Central memory CD4-positive, alpha-beta T cell (primary cell): ENCODE measurements around the gene CTIF.
"Not testable (repeated sequence)": the region's sequence is repeated elsewhere in the genome, so short reads cannot be mapped to it uniquely, and the experiment has no call there.

Experiments
- DNase-seq: peaks from one replicate; pipeline ENCODE4 v3.0.0; 2022
- total RNA-seq, 3 experiments: gene quantifications; one replicate each; lab custom pipeline; 2026; lab: John Stamatoyannopoulos, UW

The CTIF gene
- total RNA-seq = 1.9 to 8.6 (median 6.0) reads per million in 3 experiments

DNA sequence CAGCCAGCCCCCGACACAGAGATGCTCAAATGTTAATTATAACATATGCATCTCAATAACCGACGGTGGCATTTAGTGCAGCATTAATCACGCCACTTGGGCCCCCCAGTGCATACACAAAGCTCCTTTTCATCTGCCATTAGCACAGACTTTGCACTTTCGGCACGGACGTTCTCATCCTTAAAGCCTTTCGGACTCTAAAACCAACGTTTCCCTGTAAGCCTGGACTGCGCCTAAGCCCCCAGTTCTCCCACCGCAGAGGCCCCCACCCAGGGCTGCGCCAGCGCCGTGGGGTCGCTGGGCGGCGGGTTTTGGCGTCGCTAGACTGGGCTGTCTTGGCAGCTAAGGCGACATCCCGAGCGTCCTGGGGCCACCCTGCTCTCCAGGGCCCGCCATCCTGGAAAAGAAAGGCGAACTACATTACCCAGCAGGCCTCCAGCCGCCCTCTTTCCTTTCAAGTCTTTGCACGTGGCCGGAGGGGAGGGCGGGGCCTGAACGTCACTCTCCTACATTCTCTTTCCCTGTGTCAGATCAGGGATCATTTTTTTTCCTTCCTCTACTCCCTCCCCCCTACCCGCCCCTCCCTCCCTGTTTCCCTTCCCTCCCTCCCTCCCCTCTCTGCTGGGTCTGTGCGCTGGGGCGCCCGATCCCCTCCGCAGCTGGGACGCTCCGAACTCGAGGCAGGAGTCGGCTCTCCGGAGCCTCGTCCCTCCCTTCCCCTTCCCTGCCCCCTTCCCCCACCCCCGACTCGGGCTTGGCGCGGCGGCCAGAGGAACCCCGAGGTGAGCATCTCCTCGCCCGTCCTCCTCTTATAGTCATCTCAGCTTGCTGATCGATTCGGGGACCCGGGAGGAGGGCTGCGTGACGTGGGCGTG is at the start of gene CTIF:
Gene CTIF, plus strand, starts transcription at position 501 of the 875 bp plus-strand sequence. CDS start 80,535 bp downstream, outside the sequence.
- peak; percentile 49 for DNase-seq

DNA sequence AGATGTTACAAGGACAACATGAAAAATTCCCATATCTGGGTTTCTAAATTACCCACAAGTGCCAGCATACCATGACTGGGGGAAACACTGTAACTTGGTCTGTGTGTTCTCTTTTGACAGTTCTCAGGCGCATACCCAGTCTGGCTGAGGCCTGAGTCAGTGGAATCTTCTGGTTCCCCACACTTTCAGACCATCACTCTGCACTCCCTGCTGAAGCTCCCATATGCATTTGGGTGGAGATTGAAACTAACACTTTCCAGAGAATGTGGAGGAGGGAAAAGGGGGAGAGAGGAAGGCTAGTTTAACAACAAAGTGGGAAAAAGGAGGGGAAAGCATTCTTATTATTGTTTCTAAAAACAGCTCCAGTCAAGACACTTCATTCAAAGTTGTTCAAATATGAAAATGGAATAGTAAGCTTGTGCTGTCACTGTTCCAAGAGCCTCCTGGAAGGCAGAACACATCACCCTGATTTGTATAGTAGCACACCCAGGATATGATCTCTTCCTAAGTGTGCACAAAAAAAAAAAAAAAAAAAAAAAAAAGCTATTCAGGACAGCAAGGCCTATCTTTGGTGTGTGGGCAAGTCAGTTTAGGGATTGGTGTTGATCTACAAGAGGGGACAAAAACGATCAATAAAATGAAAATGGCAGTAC is 48.1 kb upstream of the CTIF start:
- no peak for DNase-seq

DNA sequence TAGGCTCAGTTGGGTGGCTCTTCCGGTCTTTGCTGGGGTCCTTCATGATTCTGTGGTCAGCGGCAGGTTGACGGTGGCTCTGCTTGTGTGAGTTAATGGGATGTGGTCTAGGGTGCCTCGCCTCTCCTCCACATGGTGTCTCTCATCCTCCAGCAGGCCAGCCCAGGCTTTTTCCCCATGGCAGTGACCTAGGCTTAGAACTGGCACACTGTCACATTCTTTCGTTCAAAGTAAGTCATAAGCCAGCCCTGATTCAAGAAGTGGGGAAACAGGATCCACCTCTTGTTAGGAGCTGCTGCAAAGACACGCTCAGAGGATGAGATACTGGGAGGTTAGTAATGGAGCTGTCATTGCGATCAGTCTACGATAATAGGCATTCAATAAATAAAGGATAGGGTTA is 46.0 kb upstream of the CTIF start:
- no peak for DNase-seq

DNA sequence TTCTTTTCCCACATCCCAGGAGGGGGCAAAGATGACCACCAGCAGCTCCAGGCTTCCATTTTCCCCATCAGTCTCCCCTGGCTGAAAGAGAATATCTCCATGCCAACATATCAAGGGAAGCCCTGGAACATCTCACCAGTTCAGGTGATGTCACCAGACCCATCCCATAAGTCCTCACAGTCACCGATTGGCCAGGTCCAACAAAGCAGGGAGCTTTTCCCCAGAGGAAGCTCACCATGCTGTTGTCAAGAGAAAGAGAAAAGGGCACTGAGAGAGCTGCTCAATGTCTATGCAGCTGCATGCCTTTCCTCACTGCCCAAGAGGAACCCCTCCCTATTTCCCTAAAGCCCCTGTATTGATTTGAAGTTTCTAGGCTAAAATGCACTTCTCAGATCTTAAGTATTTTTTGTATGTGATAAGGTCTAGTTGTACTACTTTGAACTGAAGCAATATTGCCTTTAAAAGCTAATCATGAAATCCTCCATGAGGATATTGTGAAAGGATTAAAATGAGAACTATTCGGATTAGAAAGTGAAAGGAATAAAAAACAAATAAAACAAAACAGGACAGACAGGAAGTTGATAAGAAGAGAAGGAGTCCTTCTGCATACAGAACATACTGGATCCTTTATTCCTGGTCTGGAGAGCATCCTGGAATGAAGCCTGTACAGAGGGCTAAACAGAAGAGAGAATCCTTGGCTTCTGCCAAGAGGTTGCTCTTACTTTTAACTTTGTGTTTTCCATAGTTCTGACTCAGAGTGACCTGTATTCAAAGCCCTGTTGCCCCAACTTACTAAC is 45.2 kb upstream of the CTIF start:
- DNase-seq = no peak

DNA sequence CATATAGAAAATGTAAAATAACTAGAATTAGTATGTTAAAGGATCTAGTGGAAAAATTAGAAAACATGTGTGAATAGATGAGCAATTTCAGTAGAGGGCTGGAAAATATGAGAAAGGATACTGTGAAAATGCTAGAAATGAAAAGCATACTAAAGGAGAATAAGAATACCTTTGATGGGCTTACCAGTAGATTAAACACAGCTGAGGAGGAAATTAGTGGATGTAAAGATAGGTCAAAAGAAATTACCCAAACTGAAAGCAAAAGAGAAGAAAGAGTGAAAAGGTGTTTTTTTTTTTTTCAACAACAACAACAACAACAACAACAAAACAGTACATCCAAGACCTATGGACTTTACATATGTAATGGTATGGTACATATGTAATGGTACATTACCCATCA is 41.0 kb upstream of the CTIF start:
- no peak for DNase-seq

DNA sequence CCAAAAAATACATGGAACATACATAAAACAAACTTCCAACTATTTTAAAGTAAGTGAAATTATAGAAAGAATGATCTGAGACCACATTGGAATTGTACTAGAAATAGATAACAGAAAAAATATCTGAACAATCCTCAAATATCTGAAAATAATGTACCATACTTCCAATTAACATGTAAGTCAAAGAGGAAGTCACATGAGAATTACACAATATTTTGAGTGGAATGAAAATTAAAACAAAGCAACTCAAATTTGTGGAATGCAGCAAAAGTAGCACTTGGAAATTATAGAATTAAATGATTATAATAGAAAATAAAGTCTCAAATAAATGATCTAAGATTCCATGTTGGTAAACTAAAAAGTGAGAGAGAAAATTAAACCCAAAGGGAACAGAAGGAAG is 38.3 kb upstream of the CTIF start:
- DNase-seq = no peak

DNA sequence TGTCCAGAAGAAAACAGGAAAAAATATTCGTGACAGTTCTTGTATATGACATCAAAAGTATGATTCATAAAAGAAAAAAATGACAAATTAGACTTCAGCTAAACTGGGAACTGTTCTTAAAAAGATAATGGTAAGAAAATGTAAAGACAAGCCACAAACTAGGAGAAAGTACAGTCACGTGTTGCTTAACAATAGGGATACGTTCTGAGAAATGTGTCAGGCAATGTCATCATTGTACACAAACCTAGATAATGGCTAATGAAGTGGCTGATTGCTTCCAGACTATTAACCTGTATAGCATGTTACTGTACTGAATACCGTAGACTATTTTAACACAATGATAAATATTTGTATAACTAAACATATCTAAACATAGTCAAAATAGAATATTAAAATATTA is 35.9 kb upstream of the CTIF start:
- DNase-seq = no peak

DNA sequence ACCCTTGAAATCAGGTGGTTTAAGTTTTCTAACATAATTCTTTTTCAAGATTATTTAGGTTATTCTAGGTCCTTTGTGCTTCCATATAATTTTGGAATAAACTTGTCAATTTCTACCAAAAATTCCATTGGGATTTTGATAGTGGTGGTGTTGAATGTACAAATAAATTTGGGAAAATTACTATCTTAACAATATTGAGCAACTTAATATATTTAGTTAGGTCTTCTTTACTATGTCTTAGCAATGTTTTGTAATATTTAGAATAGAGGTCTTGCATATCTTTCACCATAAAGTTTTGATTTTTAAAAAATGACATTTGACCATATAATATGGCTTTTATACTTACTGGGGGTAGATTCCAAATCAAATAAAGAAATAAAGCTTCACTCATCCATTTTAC is 34.0 kb upstream of the CTIF start:
- no peak for DNase-seq

DNA sequence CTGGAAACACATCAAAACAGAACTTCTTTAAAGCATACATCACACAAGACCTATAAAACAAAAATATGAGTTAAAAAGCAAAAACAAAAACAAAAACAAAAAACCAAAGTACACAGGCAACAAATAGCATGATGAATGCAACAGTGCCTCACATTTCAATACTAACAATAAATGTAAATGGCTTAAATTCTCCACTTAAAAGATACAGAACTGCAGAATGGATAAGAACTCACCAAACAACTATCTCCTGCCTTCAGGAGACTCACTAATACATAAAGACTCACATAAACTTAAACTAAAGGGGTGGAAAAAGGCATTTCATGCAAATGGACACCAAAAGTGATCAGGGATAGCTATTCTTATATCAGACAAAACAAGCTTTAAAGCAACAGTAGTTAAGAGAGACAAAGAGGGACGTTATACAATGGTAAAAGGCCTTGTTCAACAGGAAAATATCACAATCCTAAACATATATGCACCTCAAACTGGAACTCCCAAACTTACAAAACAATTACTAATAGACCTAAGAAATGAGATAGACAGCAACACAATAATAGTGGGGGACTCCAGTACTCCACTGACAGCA is 31.8 kb upstream of the CTIF start:
- not testable (repeated sequence) for DNase-seq

DNA sequence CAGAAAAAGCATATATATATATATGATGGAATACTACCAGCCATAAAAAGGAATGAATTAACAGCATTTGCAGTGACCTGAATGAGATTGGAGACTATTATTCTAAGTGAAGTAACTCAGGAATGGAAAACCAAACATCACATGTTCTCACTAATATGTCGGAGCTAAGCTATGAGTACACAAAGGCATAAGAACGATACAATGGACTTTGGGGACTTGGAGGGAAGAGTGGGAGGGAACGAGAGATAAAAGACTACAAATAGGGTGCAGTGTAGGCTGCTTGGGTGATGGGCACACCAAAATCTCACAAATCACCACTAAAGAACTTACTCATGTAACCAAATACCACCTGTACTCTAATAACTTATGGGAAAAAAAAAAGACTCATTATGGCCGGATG is 26.3 kb upstream of the CTIF start:
- not testable (repeated sequence) for DNase-seq

DNA sequence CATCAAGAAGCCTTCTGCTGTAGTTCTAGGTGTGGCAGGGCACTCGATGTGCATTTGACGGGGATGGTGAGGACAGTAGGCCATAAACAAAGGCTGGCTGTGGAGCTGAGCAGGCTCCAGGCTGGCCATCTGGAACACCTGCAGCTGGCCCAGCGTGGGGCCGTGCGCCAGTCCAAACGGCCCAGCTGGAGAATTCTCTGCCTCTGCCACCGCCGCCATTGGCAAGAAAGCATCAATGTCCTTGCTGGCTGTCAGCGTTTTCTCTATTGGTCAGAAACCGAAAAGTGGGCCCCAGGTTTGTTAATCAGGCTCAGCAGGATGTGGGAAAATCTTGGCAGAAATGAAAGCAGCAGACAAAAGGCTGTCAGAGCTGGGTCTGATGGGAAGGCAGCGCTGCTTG is 24.0 kb upstream of the CTIF start:
- no peak for DNase-seq

DNA sequence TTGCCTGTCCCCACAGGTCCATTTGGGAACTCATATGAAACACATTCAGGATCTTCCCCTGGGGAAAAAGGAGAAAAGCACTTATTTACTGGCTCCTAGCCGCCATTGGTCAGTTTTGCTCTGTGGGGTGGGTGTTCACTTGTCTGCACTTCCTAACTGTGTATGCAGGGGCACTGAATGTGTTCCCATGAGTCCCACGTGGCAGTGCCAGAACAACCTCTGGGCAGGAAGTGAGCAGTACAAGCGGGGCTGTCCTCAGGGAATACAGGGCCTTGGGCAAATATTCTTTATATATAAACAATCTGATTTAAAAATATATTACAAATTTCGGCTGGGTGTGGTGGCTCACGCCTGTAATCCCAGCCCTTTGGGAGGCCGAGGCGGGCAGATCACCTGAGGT is 21.8 kb upstream of the CTIF start:
- no peak for DNase-seq

DNA sequence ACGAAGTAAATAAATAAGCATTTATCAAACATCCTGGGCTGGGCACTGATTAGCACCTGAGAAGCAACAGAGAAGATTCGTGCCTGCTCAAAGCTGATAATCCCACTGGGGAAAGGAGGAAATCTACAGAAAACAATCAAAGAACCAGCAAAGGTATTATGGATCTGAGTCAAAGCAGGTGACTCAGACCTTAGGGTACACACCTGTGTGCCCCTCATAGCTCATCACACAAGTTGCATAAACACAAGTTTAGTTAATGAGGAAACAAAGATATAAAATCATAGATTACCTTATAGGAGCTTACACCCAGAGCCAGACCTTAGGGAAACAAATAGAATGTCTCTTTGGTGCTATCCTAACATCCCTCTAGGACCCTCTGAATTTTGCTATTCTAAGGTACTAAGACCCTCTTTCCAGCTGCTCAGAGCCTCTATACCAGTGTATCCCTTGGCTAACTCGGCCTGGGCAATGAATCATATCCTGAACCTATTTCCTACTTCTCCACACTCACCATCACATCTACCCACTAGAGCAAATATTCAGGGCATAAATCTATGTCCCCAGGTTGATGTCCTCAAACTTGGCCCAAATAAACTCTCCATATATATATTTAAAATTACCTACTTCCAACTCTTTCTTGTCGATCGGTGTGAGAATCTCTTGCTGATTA is 19.3 kb upstream of the CTIF start:
- DNase-seq = no peak

DNA sequence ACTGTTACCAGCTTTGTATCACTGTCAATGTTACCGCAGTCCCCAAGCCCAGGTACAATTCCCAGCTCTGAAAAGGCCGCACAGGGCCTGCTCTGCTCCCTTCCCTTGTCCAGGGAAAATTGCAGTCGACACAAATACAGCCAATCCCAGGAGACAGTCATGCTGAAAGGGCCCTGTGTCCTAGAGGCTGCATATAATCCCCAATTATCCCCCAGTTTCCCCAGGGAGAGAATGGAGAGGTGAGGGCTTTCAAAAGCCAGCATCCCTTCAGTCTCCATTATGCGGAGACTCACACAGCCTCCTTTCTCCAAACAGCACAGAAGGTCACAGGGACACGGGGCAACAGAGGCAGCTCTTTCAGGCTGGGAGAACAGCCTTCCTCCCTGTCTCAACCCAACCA is 17.1 kb upstream of the CTIF start:
- no peak for DNase-seq

DNA sequence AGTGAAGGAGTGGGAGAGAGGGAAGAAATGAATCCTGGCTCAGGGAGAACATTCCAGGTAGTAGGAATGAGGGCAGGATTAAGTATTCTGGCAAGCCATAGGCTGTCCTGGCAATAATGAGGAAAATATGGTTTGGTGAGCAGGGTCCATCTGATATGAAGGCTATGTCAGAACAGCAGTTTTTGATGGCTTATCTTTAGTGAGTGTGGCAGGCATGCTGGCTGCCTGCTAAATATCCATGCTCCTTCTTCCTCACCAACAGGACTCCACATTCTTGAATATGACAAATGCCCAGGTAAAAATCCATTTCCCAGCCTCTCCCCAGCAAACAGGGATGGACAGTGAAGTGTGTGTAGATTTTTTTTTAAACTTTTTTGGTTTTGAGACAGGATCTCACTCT is 13.2 kb upstream of the CTIF start:
- no peak for DNase-seq

DNA sequence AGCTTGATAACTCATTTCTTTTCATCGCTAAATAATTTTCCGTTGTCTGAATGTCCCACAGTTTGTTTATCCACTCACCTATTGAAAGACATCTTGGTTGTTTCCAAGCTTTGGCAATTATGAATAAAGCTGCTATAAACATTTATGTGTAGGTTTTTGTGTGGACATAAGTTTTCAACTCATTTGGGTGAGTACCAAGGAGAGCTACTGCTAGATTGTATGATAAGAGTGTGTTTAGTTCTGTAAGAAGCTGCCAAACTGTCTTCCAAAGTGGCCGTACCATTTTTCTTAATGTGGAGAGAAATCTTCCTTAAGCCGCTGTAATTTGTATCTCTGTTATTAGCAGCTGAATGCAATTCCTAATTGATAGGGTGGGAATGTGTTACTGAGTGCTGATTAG is 11.4 kb upstream of the CTIF start:
- no peak for DNase-seq

DNA sequence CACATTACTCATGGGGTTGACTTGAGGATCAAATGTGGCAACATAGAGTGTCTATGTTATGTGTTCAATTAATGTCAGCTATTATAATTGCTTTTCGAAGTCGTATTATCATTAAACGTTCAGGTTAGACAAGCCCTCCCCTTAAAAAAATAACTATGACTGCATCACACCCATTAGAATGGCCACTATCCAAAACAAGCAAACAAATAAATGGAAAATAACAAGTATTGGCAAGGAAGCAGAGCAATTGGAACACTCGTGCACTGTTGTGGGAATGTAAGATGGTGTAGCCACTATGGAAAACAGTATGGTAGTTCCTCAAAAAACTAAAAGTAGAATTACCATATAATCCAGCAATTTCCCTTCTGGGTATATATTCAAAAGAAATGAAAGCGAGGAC is 10.0 kb upstream of the CTIF start:
- DNase-seq = no peak

DNA sequence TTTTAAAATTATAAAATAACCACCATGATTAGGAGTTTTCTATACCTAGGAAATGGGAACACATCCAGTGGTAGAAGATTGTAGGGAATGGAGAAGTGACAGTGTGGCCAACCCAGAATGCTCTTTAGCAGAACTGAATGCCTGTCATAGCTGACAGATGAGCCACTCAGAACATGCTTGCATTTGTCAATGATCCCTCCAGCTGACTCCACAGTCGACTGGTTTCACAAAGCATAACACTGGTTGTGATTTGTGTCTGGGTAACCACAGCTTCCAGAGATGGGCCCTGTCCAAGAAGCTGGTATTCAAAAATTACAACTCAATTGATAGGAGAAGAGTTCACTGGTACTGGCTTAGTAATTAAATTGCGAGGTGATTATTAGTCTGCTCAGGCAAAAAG is 9.0 kb upstream of the CTIF start:
- no peak for DNase-seq

DNA sequence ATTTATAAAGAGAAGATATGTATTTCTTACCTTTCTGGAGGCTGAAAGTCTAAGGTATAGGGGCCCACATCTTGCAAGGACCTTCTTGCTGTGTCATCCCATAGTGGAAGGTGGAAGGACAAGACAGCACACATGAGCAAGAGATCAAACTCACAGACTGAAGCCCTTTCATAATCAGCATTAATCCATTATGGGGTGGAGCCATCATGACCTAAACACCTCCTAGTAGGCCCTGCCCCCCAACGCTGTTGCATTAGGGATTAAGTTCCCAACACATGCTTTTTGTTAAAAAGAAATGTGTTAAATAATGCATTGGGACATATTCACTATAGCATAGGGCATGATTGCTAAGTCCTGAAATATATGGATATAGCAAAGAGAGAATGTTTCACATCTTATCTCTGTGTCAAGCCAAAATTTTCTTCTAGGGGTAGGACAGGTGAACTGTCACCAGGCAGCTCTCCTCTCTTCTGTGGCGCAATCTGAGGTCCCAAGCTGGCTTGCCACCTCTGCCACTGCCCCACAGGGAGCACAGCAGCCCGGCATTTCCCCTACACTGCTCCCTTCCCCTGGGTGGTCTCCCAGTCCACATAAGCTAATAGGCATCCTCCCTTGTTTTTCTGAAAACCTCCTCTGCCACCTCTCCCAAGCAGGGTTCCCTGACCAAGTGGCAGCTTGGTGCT is 8.3 kb upstream of the CTIF start:
- no peak for DNase-seq

DNA sequence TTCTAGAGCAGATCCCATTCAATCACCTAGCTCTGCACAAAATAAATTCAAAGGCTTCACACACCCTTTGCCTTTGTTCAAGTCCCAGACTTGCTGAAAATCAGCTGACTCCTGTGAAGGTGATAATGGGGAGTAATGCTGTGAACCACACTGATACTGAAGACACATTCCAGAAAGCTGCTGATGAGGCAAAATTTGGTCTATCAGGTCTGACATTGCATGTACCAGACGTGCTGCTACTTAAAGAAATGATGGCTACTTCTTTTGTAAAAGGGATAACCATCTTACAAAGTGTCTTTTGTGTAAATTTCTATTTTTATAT is 7.8 kb upstream of the CTIF start:
- no peak for DNase-seq

DNA sequence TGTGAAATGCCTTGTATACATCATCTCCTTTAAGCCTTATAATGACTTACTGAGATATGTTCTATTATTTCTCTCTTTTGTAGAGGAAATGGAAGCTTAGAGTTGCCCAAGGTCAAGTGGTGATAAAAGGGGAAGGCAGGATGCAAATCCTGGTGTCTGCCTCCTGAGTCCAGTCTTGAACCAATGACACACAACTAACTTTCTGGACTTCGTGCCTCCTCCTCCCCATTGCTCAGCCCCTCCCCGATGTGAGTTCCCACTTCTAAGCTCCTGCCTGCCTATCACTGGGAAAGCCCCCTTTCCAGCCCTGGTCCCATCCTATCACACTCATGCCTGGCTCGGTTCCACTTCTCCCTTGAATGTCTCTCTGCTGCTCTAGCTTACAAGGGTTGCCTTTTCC is 6.9 kb upstream of the CTIF start:
- DNase-seq = no peak
